IPS-NIHi11 (cell line): ENCODE results near the gene PRSS35.
"Not testable (repeated sequence)": the region's sequence is repeated elsewhere in the genome, so short reads cannot be mapped to it uniquely, and the experiment has no call there.

Experiments
- DNase-seq: peaks from one replicate; pipeline ENCODE4 v3.0.0; 2012; ENCODE audit warnings: mixed read lengths, low spot score

Gene PRSS35

GRCh38 chr6:83511901-83512681 lies at the start of gene PRSS35:
PRSS35 (plus strand) TSS chr6:83512534; CDS start chr6:83523442, 10,908 bp downstream.
- peak; percentile 81 for DNase-seq

- no peak for DNase-seq
These were observed 48.4 kb upstream of the PRSS35 start for GRCh38 chr6:83463886-83464285.

GRCh38 chr6:83464381-83465140 lies 47.8 kb upstream of the PRSS35 start:
- no peak for DNase-seq

GRCh38 chr6:83466328-83466727 lies 46.0 kb upstream of the PRSS35 start:
- no peak for DNase-seq

GRCh38 chr6:83467620-83468036 lies 44.7 kb upstream of the PRSS35 start:
- no peak for DNase-seq

GRCh38 chr6:83470001-83470400 lies 42.3 kb upstream of the PRSS35 start:
- no peak for DNase-seq

- DNase-seq = no peak
These were observed 41.7 kb upstream of the PRSS35 start for GRCh38 chr6:83470587-83470986.

GRCh38 chr6:83472767-83473166 lies 39.6 kb upstream of the PRSS35 start:
- DNase-seq = no peak

GRCh38 chr6:83474309-83474708 lies 38.0 kb upstream of the PRSS35 start:
- no peak for DNase-seq

GRCh38 chr6:83476971-83477370 lies 35.4 kb upstream of the PRSS35 start:
- no peak for DNase-seq

- no peak for DNase-seq
These were observed 32.9 kb upstream of the PRSS35 start for GRCh38 chr6:83479389-83479788.

- no peak for DNase-seq
These were observed 31.9 kb upstream of the PRSS35 start for GRCh38 chr6:83480470-83480869.

GRCh38 chr6:83481938-83482337 lies 30.4 kb upstream of the PRSS35 start:
- DNase-seq = not testable (repeated sequence)

- no peak for DNase-seq
These were observed 23.9 kb upstream of the PRSS35 start for GRCh38 chr6:83488448-83488847.

GRCh38 chr6:83488861-83489260 lies 23.5 kb upstream of the PRSS35 start:
- DNase-seq = no peak

- no peak for DNase-seq
These were observed 22.0 kb upstream of the PRSS35 start for GRCh38 chr6:83490217-83490807.

GRCh38 chr6:83505356-83505755 lies 7.0 kb upstream of the PRSS35 start:
- DNase-seq = no peak

GRCh38 chr6:83509441-83509840 lies 2.9 kb upstream of the PRSS35 start:
- no peak for DNase-seq

GRCh38 chr6:83510791-83511190 lies 1.5 kb upstream of the PRSS35 start:
- DNase-seq = no peak

- no peak for DNase-seq
These were observed 1.1 kb upstream of the PRSS35 start for GRCh38 chr6:83511266-83511665.

GRCh38 chr6:83514466-83514865 lies 2.1 kb downstream of the PRSS35 start:
- no peak for DNase-seq

GRCh38 chr6:83514866-83515466 lies 2.6 kb downstream of the PRSS35 start:
- DNase-seq = peak; percentile 31

- peak; percentile 12 for DNase-seq
These were observed 5.2 kb downstream of the PRSS35 start for GRCh38 chr6:83517500-83517899.
